ENCODE results near the gene DDX31.

Gene DDX31

GRCh38 chr9:132673355-132673754, 3.6 kb upstream of the DDX31 start:
- no peak for DNase-seq (ENCODE audit: low read depth)

DNA sequence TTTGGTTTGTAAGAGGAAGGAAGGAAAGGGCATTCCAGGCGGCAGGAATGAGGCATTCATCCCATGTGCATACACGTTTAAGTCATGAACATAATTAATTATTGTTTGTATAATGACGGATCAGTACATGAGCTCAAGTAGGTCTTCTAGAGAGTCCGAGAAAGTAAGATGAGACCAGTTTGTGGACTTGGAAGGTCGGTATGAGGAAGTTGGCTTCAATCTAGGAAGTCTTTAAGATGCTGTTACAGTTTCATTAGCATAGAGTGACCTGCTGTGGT, 2.6 kb upstream of the DDX31 start:
- no peak for DNase-seq (ENCODE audit: low read depth)

DNA sequence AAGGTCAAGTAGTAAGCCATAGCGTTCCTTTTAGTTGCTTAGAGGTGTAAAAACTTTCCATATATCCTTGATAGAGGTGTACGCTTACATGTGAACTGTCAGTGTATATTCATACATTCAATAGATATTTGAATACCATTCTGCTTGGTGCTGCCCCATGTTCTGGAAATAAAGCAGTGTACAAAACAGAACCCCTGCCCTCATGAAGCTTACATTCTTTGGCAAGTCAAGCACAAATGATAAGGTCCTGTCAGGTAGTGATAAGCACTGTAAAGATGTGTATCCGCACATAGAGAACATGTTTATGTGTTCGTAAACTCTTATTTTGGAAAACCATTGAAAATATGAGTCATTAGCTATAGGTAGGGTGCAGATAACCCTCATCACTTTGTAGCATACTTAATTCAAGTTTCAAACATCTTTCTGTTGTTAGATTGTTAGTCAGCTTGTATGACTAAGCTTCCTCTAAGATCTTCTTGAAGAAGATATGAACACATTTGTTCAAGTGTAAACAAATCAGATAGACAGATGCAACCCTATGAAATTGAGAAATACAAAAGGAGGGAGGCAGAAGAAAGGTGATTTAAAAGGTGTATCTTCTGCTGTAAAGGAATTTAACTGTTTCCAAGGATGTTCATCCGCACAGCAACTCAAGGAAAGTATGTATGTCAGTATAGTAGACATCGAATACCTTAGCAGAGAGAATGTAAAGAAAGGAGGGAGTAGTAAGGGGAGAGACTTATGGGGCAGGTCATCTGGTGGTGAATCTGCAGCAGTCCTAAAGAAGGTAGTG, 2.0 kb upstream of the DDX31 start:
- DNase-seq (ENCODE audit: low read depth): no peak

DNA sequence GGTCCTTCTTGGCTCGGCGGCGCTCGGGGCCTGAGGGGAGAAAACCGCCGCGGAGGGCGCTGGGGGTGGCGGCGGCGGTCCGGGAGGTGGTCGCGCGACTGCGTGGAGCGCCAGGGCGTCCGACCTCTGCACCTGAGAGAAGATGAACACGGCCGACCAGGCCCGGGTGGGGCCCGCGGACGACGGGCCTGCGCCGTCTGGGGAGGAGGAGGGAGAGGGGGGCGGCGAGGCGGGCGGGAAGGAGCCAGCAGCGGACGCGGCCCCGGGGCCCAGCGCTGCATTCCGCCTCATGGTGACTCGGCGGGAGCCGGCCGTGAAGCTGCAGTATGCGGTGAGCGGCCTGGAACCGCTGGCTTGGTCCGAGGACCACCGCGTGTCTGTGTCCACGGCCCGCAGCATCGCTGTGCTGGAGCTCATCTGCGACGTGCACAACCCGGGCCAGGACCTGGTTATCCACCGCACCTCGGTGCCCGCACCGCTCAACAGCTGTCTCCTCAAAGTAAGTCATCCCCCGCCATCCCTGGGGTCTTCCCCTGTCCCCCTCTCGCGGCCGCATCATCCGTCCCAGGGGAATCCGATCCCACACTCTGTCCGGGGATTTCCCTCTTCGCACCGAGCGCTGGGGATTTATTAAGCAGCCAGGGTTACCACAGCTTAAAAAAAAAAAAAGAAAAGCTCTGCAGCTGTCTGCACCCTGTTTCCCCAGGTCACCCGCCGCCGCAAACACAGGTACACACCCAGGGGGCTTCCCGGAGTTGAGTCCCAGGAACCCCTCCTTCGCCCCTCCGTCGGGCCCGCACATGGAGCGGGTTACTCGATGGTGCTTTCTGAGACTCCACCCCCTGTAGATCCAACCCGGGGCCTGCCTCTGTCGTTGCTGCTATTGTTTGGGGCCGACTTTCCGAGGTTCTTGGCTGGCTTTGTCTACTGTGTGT, 941 bp upstream of the DDX31 start, which contains the start of gene GTF3C4:
Gene GTF3C4 (plus strand): TSS at position 8 of the 935 bp plus-strand sequence. CDS start 135 bp downstream, at position 143.
- DNase-seq (ENCODE audit: low read depth): peak; percentile 83

DNA sequence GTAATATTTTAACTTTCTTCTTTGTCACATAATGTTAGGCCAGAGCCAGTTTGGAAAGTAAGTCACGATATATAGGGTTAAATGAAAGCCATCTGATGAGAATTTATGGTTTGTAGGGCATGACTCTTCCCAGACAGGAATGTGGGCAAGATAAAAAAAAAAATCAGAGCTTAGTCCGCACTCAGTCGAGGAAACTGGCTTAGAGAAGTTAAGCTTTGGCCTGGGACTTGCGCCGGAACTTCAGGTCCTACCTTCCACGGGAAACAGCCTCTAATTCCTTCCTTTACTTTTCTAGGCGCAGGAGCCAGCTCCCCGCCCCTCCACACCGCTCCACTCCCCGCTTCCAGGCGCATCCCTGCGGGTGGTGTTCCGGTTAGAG, 475 bp downstream of the DDX31 start:
- DNase-seq (ENCODE audit: low read depth): no peak

GRCh38 chr9:132663851-132664250, 5.9 kb downstream of the DDX31 start:
- no peak for DNase-seq (ENCODE audit: low read depth)

DNA sequence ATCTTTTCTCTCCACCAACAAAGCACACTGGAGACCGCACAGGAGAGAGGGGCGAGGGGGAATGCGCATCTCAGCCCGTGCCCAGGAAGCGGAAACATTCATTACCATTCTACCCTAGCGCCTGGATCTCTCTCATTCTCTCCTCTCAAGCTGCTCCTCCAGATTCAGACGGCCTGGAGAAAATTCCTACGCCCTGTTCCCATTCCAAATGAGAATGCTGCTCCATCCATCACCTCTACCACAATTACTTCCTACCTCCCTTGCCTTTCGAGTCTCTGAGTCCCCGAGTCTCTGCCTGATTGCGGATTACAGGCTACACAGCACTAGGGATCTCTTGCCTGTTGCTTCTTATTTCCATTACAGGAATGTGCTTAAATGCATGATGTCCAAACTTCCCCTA, 6.7 kb downstream of the DDX31 start:
- DNase-seq (ENCODE audit: low read depth): no peak

DNA sequence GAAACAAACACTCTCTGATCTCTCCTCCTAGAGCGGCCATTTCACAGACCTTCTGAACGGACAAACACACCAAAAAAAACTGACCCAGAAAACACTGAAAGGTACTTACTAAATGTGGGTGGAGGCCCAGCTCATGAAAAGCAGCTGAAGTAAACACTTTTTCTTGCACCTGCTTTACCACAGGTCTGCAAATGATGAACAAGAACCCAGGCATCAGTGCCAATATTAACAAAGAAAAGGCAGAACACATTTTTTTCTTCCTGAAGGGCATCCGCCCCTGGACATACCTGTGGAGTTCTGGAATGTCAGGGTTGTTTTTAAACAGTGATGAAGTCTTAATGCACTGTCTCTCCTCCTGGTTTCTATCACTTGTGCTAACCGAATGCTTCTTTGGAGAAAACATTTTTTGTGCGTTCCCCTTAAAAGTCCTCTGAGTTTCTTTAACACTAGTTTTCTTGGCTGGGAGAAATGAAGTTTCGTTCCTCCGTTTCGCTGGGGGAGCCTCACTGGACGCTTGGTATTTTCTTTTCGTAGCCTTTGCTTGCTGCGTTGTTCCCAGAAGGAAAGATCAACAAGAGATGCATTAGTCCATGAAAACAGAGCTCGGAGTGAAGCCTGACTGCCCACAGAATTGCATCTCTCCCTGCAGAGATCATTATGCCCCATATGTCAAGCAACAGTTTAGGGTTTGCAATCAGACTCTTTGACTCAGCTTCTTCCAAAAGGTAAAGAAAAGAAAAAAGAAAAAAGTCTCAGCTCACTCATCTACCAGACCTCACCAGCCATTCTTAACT, 7.4 kb downstream of the DDX31 start:
- DNase-seq (ENCODE audit: low read depth): no peak

DNA sequence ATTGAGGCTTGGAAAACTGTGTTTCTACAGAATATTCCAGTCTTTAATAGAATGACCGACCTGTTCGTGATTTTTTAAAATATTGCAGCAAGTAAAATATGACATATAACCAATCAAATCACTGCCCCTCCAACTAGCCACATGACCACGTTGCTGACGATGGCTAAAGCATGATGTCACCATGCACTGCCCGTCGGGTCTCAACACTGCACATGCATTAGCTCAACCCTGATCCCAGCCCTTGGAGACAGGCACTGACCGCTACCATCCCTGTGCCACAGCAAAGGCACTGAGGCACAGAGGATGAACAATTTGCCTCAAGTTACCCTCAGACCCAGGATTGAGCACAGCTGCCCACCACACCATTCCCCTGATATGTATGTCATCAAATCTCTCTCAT, 13.5 kb downstream of the DDX31 start:
- no peak for DNase-seq (ENCODE audit: low read depth)

- DNase-seq (ENCODE audit: low read depth): no peak
Measured at GRCh38 chr9:132651259-132651658, 18.5 kb downstream of the DDX31 start.

GRCh38 chr9:132648685-132649084, 21.1 kb downstream of the DDX31 start:
- DNase-seq (ENCODE audit: low read depth): no peak

- DNase-seq (ENCODE audit: low read depth): no peak
Measured at GRCh38 chr9:132648283-132648682, 21.5 kb downstream of the DDX31 start.

DNA sequence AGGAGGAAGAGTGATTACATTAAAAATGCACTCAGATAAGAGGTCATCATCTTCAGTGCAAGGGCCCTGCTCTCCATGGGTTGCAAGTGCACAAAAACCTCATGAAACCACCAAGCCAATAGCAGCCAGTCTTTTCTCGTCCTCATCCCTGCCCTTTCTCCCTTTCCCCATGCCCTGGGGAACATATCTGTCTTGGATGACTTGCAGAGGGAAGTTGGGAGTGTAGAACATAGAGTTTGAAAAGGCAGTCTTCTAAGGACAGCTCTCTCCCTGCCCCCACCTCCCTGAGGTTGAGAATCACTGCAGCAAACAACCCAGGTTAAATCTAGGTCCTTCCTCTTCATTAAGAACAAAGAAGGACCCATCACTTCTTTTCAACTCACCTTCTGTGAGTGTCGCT, 22.0 kb downstream of the DDX31 start:
- DNase-seq (ENCODE audit: low read depth): no peak

DNA sequence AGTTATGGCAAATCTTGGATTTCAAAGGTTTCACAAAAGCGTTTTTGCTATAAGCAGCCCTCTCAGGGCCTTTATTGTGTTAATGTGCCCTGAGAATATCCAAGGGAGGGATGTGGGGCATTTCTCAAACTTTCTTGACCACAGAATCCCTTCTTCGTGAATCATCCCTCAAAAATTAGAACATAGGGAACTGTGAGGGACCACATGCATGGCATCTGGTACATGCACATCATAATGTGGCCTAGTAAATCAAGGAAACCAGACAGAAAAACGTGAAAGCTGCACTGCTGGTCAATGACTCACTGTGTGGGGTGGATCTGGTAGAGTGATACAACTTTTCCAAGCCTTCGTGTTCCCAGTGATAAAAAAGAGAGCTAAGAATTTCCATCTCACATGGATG, 22.4 kb downstream of the DDX31 start:
- DNase-seq (ENCODE audit: low read depth): no peak

DNA sequence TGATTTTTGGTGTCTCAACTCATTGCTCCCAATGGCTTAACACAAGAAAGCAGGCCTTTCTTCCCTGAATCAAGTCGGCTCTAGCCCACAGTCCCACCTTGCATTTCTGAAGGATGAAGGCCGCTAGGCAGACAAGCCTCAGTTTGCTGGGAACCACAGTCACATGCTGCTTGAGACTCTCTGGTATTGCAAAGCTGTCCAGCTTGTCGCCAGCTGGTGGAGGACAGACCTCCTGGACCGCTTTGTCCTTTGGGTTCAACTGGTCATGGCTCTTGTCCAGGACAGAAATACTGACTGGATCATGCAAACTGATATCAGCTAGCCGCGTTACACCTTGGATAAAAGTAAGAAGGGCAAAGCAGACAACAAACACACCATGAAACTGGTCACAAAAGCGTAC, 23.1 kb downstream of the DDX31 start:
- no peak for DNase-seq (ENCODE audit: low read depth)

DNA sequence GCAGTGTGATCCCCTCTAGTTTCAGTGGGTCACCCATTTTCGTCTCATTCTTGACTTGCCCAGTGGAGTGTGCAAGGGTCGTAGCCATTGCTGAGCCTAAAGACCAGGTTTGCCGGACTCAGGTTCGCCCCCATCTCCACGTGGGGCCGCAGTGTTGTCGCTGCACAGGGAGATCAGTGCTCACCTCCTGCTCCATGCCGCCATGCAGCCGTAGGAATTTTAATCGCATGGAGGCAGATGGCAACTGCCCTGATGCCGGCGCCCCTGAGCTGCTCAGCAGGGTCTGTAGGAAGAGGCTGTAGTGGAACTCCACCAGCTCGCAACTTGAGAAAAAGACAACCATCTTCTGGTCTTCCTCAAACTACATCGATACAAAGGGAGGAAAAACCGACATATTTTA, 24.1 kb downstream of the DDX31 start:
- DNase-seq (ENCODE audit: low read depth): no peak

- no peak for DNase-seq (ENCODE audit: low read depth)
Measured at GRCh38 chr9:132645306-132645705, 24.5 kb downstream of the DDX31 start.

DNA sequence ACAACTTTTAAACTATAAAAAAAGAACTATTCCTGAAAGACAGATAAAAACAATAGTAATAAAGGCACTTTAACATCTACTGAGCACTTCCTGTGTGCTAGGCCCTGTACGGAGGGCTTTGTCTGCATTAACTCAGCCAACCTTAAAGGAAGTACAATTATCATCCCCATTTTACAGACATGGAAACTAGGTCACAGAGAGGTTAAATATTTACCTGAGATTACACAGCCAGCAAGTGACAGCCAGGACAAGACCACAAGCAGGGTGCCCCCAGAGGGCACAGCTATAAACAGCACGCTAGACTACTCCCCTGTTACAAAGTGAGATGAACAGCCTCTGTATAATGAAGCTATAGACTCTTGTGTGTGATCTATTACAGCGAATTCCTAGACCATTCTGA, 25.5 kb downstream of the DDX31 start:
- no peak for DNase-seq (ENCODE audit: low read depth)

DNA sequence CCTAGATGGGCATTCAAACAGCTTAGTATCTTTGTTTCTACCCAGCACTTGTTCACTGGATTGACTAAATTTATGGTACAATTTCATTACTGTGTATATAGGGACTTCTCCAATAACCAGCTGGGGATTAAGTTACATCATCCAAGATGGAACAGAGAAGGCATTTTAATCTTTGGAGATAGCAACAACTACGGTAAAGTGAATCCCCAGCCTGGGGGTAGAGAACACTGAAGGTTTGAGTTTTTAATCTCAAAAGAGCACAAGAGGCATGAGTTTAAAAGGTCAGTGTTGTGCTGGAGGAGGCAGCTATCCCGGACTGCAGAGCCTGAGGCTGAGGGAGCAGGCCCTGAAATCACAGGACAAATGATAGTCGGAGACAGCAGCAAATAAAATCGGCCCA, 28.6 kb downstream of the DDX31 start:
- no peak for DNase-seq (ENCODE audit: low read depth)

DNA sequence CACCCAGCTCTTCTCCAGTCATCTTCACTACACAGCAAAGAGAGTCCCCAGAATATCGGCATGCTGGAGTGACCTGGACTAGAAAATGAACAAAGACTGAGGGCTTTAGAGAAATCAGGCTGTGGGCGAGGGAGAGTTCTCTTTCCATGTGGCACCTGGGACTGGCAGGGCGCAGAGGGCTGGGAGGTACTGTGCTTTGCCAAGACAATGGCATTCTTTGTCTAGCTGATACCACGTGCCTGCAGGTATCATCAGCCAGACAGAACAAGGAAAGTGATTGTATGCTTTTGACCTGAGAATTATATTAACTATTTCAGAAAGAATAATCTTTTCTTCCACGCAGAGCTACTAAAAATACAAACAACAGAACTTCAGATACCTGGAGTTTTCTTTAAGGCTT, 30.5 kb downstream of the DDX31 start:
- DNase-seq (ENCODE audit: low read depth): no peak

DNA sequence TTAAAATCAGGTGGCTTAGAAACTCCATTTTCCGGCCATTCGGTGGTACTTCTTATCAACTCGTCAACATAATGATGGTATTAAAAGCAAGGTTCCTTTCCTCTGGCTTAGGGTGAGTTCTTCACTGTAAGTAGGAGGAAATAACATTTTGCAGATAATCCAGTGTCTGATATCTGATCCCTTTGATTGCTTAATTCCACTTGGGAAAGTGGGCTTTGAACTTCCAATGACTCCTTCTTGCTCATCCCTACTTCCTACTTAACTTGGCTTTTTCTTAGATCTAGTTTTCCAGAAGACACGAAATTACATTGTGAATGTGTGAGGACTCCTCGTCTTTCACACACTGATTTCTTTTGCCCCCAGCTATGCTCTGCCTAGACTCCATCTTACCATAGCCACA, 31.5 kb downstream of the DDX31 start:
- DNase-seq (ENCODE audit: low read depth): no peak

GRCh38 chr9:132637801-132638200, 32.0 kb downstream of the DDX31 start:
- no peak for DNase-seq (ENCODE audit: low read depth)

GRCh38 chr9:132637351-132637750, 32.4 kb downstream of the DDX31 start:
- no peak for DNase-seq (ENCODE audit: low read depth)
